Measurements from ENCODE around the gene XKR7. TPM values are rescaled to one million over a fixed set of nuclear protein-coding genes. Genes with fewer than 3 reads are reported as not detected.
"Not testable (repeated sequence)": the region's sequence is repeated elsewhere in the genome, so short reads cannot be mapped to it uniquely, and the experiment has no call there.

XKR7 gene
- 0.05 TPM in 2 replicates for total RNA-seq

- intact Hi-C loops (cut with micrococcal nuclease): loop anchor here (2.0 kb wide), 1 partner anchor 15 kb away; the partner anchor contains the start of gene PDRG1
Observed at GRCh38 chr20:31967830-31968249, at the start of gene XKR7. XKR7 (plus strand) TSS chr20:31968151; CDS start chr20:31968176, 25 bp downstream.

- intact Hi-C loops (cut with micrococcal nuclease): no loop called here
Observed at GRCh38 chr20:31918466-31919105, 49.4 kb upstream of the XKR7 start.

GRCh38 chr20:31919410-31920155 is 48.4 kb upstream of the XKR7 start:
- intact Hi-C loops (cut with micrococcal nuclease): no loop called here

GRCh38 chr20:31920275-31920855 is 47.6 kb upstream of the XKR7 start:
- intact Hi-C loops (cut with micrococcal nuclease): no loop called here

- intact Hi-C loops (cut with micrococcal nuclease): not testable (repeated sequence)
Observed at GRCh38 chr20:31921480-31921879, 46.5 kb upstream of the XKR7 start.

GRCh38 chr20:31922181-31922580 is 45.8 kb upstream of the XKR7 start:
- intact Hi-C loops (cut with micrococcal nuclease): no loop called here

GRCh38 chr20:31922588-31922987 is 45.4 kb upstream of the XKR7 start:
- intact Hi-C loops (cut with micrococcal nuclease): no loop called here

GRCh38 chr20:31923388-31924331 is 44.3 kb upstream of the XKR7 start:
- intact Hi-C loops (cut with micrococcal nuclease): no loop called here

- intact Hi-C loops (cut with micrococcal nuclease): no loop called here
Observed at GRCh38 chr20:31924561-31924960, 43.4 kb upstream of the XKR7 start.

- intact Hi-C loops (cut with micrococcal nuclease): no loop called here
Observed at GRCh38 chr20:31925631-31926030, 42.3 kb upstream of the XKR7 start.

- intact Hi-C loops (cut with micrococcal nuclease): no loop called here
Observed at GRCh38 chr20:31926493-31926892, 41.5 kb upstream of the XKR7 start.

- intact Hi-C loops (cut with micrococcal nuclease): no loop called here
Observed at GRCh38 chr20:31927627-31928159, 40.3 kb upstream of the XKR7 start.

- intact Hi-C loops (cut with micrococcal nuclease): not testable (repeated sequence)
Observed at GRCh38 chr20:31929631-31930030, 38.3 kb upstream of the XKR7 start.

GRCh38 chr20:31930779-31931178 is 37.2 kb upstream of the XKR7 start:
- intact Hi-C loops (cut with micrococcal nuclease): no loop called here

GRCh38 chr20:31933698-31934097 is 34.3 kb upstream of the XKR7 start:
- intact Hi-C loops (cut with micrococcal nuclease): no loop called here

- intact Hi-C loops (cut with micrococcal nuclease): no loop called here
Observed at GRCh38 chr20:31934491-31934890, 33.5 kb upstream of the XKR7 start.

- intact Hi-C loops (cut with micrococcal nuclease): no loop called here
Observed at GRCh38 chr20:31934968-31935764, 32.8 kb upstream of the XKR7 start.

- intact Hi-C loops (cut with micrococcal nuclease): no loop called here
Observed at GRCh38 chr20:31936420-31936819, 31.5 kb upstream of the XKR7 start.

- intact Hi-C loops (cut with micrococcal nuclease): no loop called here
Observed at GRCh38 chr20:31937820-31938219, 30.1 kb upstream of the XKR7 start.

- intact Hi-C loops (cut with micrococcal nuclease): no loop called here
Observed at GRCh38 chr20:31939661-31940060, 28.3 kb upstream of the XKR7 start.
